Measurements from ENCODE around the gene RGR.

DNA sequence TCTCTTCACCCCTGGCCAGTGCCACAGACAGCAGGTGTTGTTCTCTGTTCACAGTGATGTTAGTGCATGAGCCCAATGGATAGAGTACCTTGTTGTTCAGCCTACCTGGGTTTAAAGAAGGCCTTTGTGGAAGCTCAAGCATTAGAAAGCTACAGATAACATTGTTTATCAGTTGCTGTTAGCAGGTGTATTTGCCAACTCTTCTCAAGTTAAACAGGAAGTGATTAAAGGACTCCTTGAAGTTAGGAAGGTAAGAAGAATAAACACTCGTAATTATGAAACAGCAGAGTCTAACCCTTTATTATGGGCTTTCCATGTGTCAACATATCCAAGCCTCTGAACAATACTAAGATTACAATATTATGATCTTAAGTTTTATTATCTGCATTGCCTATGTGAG is 25.9 kb downstream of the RGR start:
- TF ChIP-seq LEF1 (IDR thresholded peaks at IDR 0.05; ENCODE audit: borderline replicate concordance) (no peak), SP1 (IDR thresholded peaks at IDR 0.05) (no peak), ELF4 (IDR thresholded peaks at IDR 0.05) (no peak), CTBP1 (IDR thresholded peaks at IDR 0.05; ENCODE audit: borderline replicate concordance) (no peak), SUZ12 (IDR thresholded peaks at IDR 0.05) (no peak), BHLHE40 (IDR thresholded peaks at IDR 0.05; ENCODE audit: borderline replicate concordance) (no peak), NFRKB (IDR thresholded peaks at IDR 0.05) (no peak), ARNT (IDR thresholded peaks at IDR 0.05) (no peak), FOXM1 (IDR thresholded peaks at IDR 0.05; ENCODE audit: borderline replicate concordance) (no peak), FOXK2 (IDR thresholded peaks at IDR 0.05) (no peak)

Measured in HEK293T (cell line).